Measurements from ENCODE around the gene SLC43A1. TPM values are rescaled to one million over a fixed set of nuclear protein-coding genes. Genes with fewer than 3 reads are reported as not detected.

SLC43A1 gene
- total RNA-seq, 1 donor from 2014 or later, result 3.3 TPM

- H3K27ac Mint-ChIP-seq, result no peak overlapping the region
- no peaks in the 10 kb centered on the region for H3K4me1 Mint-ChIP-seq
- no peaks in the 10 kb centered on the region for H3K9me3 Mint-ChIP-seq
- TF ChIP-seq CTCF (IDR thresholded peaks at IDR 0.05; ENCODE audit: unreplicated experiment), result no peak
- DNase-seq (ENCODE audit: low spot score in 2 of 2, unreplicated experiment in 2 of 2), result no peak
- H3K27me3 Mint-ChIP-seq (ENCODE audit: low read depth), result no peaks in the 10 kb centered on the region
- peaks cover 23% of the 10 kb centered on the region for H3K36me3 Mint-ChIP-seq
- H3K4me3 Mint-ChIP-seq, result no peak overlapping the region
Observed at GRCh38 chr11:57552479-57552878, 37.0 kb upstream of the SLC43A1 start.

- H3K9me3 Mint-ChIP-seq, result no peaks in the 10 kb centered on the region
- H3K4me3 Mint-ChIP-seq, result no peak overlapping the region
- H3K27me3 Mint-ChIP-seq (ENCODE audit: low read depth), result no peaks in the 10 kb centered on the region
- no peaks in the 10 kb centered on the region for H3K4me1 Mint-ChIP-seq
- H3K27ac Mint-ChIP-seq, result no peak overlapping the region
- TF ChIP-seq CTCF (IDR thresholded peaks at IDR 0.05; ENCODE audit: unreplicated experiment), result no peak
- H3K36me3 Mint-ChIP-seq, result peaks cover 20% of the 10 kb centered on the region
- DNase-seq (ENCODE audit: low spot score in 2 of 2, unreplicated experiment in 2 of 2), result no peak
Observed at GRCh38 chr11:57551941-57552340, 36.4 kb upstream of the SLC43A1 start.

GRCh38 chr11:57549983-57550382 lies 34.5 kb upstream of the SLC43A1 start:
- no peak for TF ChIP-seq CTCF (IDR thresholded peaks at IDR 0.05; ENCODE audit: unreplicated experiment)
- H3K36me3 Mint-ChIP-seq, result peaks cover 13% of the 10 kb centered on the region
- no peaks in the 10 kb centered on the region for H3K9me3 Mint-ChIP-seq
- H3K4me3 Mint-ChIP-seq, result no peak overlapping the region
- no peaks in the 10 kb centered on the region for H3K4me1 Mint-ChIP-seq
- H3K27ac Mint-ChIP-seq, result no peak overlapping the region
- DNase-seq (ENCODE audit: low spot score in 2 of 2, unreplicated experiment in 2 of 2), result no peak
- H3K27me3 Mint-ChIP-seq (ENCODE audit: low read depth), result no peaks in the 10 kb centered on the region

GRCh38 chr11:57547854-57548377 lies 32.4 kb upstream of the SLC43A1 start:
- Mint-ChIP-seq H3K4me3 (no peak overlapping the region), H3K36me3 (peaks cover 5% of the 10 kb centered on the region), H3K9me3 (no peaks in the 10 kb centered on the region), H3K4me1 (no peaks in the 10 kb centered on the region), H3K27ac (no peak overlapping the region), H3K27me3 (ENCODE audit: low read depth) (no peaks in the 10 kb centered on the region)
- DNase-seq (ENCODE audit: low spot score in 2 of 2, unreplicated experiment in 2 of 2), result no peak
- TF ChIP-seq CTCF (IDR thresholded peaks at IDR 0.05; ENCODE audit: unreplicated experiment), result no peak

- DNase-seq (ENCODE audit: low spot score in 2 of 2, unreplicated experiment in 2 of 2), result no peak
- H3K4me3 Mint-ChIP-seq, result no peak overlapping the region
Observed at GRCh38 chr11:57546869-57547475, 31.5 kb upstream of the SLC43A1 start.

More at GRCh38 chr11:57546869-57547475, 31.5 kb upstream of the SLC43A1 start:
- H3K36me3 Mint-ChIP-seq, result peaks cover 5% of the 10 kb centered on the region
- H3K27ac Mint-ChIP-seq, result no peak overlapping the region
- H3K27me3 Mint-ChIP-seq (ENCODE audit: low read depth), result no peaks in the 10 kb centered on the region
- H3K4me1 Mint-ChIP-seq, result no peaks in the 10 kb centered on the region
- no peaks in the 10 kb centered on the region for H3K9me3 Mint-ChIP-seq
- TF ChIP-seq CTCF (IDR thresholded peaks at IDR 0.05; ENCODE audit: unreplicated experiment), result no peak
